HG03520 (cell line): ENCODE measurements around the gene MSI2.

Experiments
- ATAC-seq: cut with Tn5 transposase; IDR thresholded peaks from one replicate; pipeline ENCODE4 v1.9.1; 2021; ENCODE audit warnings: mild to moderate bottlenecking, moderate library complexity; ENCODE audit not compliant: unreplicated experiment

MSI2 gene

DNA sequence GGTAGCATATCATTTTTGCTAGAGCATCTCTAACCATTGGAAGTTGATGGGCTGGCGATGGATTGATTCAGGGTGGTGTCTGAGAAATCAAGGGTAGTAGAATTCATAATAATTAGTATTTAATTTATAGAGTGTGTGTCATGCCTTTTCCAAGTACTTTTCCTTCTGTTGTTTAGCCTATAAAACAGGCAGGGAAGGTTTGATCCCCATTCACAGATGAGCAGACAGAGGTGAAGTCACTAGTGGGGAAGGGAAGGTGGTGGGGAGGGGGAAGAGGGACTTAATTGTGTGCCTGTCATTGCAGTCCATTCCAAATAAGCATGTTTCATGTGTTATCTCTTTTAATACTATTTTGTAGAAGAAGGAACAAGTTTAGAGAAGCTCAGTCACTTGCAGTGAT lies 131.3 kb downstream of the MSI2 start:
- ATAC-seq = no peak

DNA sequence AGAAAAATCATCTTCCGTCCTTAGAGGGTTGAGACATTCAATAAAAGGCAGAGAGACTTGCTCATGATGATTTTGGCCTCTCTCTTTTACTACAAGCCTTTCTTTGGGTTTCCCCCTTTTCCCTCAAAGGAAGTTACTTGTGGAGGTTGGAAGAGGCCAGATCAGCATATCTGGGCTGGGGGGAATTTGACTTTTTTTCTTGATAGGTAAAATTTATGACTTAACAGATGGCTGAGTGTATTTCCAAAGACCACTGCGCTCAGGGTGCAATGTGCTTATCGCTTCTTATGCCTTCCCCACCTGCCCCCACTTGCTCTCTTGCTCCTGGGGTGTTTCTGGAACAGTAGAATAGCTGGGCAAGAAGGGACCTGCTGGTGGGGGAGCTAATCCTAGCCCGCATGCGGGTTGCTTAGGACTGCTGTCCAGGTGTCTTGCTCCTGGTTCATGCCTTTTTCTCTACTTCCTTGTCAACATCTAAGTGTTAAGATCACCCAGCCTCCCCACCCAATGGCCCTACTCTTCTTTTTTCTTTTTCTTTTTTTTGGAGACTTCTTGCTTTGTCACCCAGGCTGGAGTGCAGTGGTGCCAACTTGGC lies 131.9 kb downstream of the MSI2 start:
- ATAC-seq = no peak

DNA sequence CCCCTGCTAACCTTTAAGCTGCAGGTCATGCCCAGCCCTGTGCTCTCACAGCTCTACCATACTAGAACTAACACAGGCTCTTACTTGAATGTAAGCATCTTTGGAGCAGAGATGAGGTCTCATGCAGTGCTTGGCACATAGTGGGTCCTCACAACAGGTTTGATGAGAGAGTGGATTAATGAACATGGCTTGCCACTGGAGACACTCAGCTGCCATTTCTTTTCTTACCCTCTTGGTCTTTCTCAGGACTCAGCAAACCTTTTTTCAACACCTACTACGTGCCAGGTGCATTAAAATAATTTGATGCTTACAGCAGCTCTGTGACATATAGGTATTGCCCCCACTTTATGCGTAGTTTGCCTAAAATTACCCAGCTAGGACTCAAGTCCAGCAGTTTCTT lies 133.2 kb downstream of the MSI2 start:
- ATAC-seq = no peak

DNA sequence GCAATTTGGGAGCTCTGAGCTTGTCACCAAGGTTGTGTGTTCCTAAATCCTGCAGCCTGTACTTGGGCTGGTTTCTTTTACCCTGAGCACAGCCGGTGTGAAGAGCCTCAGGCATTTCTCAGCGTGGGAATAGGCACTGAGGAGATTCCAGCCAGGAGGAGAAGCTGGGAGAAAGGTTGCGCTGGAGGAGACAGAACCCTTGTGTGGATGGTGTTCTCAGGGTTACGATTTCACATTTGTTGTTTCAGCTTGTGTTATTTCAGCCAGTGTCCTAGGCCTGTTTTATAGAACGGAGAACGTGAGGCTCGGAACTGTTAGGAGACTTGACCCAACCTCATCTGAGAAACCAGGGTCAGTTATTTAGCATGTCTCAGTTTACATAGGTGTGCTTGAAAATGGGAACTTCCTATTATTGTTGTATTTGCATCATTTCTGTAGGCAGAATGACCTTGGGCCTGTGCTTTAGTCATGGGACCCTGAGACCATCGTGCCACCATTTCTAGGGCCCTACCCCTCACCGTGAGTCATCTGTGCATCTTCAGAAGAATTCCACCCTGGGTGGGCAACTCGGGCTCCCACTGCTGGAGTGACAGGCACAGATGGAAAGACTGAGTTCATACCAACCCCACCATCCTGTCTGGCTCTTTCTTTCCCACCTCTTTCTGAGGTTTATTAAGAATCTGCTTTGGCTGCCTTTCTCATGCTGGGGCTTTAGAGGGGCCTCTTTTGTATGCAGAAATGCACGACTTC lies 134.9 kb downstream of the MSI2 start:
- no peak for ATAC-seq

DNA sequence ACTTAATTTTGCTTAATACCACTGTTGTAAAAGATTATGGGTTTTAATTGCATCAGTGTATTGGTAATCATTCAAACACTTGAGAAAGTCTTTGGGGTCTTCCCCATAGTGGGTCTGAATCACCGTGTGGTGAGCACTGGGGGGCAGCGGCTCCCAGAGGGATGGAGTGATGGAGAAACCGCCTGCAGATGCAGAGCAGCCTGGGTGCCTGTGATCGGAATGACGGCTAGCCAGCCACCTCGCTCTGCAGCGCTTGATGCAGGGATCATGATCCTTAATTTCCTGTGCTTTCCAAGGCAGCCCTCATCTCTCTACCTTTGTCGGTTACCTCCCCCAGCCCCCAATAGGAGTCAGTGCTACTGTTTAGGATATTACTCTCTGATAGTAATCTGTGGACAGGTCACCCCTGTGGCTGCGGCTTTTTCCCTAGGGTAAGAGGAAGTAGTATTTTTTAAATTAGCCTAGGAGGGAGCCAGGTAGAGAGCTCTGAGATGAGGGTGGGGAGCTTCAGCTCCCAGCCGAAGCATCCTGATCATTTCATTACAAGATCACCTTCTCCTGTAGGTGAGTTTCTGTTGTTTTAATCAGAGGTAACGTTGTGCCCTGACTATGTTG lies 135.6 kb downstream of the MSI2 start:
- no peak for ATAC-seq

DNA sequence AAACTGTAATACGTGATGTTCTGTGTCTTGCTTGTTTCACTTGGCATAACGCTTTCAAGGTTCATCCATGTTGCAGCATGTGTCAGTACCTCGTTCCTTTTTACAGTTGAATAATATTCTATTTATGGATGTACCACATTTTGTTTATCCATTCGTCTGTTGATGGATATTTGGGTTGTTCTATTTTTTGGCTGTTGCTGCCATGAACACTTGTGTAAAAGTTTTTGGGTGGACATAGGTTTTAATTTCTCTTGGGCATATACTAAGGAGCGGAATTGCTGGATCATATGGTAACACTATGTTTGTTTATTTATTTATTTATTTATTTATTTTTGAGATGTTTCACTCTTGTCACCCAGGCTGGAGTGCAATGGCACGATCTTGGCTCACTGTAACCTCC lies 137.0 kb downstream of the MSI2 start:
- no peak for ATAC-seq

DNA sequence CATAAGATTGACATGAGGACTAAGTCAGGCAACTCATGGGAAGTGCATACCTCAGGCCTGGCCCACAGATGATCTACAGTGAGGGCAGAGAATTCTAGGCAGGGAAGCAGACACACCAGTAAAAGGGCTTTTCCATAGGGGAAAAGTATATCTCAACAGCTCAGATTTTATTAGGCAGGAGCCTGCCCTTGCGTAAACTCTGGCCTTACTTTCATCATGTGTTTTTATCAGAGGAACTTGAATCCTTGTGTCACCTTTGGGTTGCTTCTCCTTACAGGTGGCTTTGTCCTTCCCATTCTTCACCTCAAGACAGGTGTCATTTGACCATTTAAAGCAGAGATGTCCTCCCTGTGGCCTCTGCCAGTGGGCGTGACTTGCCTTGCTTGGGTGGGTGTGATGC lies 138.1 kb downstream of the MSI2 start:
- ATAC-seq = no peak

DNA sequence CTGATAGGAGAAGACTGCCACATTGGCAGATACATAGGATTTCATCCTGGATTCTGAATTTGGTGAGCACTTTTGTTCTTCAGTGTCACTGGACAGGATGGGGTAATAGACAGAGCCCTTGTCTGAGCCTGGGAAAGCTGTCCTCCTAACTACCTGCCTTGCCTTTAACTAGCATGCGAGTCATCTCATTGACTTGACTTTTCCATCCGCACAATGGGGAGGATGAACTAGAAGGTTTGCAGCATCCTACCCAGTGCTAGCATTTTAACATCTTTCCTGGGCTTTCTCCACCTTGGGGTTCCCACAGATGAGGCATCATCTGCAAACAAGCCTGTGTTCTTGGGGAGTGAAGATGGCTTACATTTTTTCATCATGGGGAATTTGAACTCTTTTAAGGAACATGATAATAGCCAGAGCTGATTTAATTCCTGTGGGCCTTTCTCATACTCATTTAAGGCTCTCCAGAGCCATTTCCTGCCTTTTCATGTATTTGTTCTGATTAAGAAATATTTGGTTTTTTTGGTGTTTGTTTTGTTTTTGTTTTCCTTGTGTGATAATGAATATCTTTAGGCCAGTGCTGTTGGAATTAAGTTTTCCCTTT lies 139.5 kb downstream of the MSI2 start:
- ATAC-seq = no peak

DNA sequence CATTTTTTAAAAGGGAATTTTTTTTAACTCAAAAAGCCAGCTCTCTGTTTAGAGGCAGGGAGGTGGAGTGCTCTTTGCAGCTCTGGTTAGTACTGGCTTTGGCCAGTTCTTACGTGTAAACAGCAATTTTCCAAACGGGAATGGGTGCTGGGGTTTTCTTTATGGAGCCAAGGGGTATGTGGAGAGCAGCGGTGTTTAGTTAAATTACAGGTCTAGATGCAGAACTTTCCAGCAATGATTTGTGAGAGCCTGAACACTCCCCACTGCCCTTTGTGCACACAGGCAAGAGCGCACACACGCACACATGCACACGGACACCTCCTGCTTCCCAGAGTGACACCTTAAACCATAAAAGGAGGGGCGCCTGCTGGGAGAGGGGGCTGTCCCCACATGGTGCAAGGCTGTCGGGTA lies 140.2 kb downstream of the MSI2 start:
- no peak for ATAC-seq

DNA sequence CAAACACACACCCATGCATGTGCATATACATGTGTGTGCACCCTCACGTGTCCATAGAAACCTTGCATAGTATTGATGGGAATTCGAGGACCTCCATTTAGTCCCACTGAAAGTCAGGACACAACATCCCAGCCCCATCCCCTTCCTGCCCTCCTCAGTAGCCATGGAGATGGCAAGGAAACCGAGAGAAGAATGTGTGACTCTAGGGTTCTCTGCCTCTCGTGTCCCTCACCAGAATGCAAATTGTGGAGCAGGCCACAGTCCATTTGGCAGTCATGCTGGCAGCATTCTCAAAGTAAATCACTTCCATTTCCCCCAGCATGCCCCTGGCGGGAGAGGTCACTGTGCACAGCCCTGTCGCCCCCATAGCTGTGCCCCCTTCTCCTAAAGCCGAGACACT lies 141.1 kb downstream of the MSI2 start:
- no peak for ATAC-seq

DNA sequence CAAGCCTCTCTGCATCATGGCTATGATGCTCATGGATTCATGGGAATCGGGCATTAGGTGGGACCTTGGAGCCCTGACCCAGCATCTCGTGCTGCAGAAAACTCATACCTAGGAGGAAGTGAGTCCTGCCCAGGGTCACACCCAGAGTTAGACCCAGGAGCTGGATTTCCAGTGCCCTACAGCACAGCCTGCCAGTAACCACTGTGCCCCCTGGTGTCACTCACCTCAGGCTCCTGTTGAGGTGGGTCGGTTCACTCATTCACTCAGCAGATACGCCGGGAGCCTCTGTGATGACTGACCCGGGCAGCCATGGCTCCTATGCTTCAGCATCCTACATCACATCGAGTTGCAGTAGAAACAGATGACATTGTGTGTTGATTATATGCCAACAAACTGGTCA lies 143.4 kb downstream of the MSI2 start:
- ATAC-seq = no peak

DNA sequence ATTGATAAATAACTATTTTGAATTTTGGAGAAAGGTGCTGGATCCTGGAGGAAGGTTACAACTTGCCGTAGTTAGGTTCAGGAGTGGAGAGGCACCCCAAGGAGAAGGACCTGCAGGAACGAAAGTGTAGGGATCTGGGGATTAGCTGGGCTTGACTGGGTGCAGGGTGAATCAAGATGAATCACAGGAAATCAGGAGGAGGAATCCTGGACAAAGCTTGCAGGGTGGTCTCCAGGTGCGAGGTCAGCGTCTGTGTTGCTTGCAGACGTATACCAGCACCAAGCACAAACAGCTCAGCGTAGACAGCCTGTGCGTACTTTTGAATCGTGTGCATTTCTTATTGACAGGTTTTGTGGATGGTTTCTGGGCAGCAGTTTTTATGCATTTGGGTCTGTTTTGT lies 144.3 kb downstream of the MSI2 start:
- ATAC-seq = no peak

DNA sequence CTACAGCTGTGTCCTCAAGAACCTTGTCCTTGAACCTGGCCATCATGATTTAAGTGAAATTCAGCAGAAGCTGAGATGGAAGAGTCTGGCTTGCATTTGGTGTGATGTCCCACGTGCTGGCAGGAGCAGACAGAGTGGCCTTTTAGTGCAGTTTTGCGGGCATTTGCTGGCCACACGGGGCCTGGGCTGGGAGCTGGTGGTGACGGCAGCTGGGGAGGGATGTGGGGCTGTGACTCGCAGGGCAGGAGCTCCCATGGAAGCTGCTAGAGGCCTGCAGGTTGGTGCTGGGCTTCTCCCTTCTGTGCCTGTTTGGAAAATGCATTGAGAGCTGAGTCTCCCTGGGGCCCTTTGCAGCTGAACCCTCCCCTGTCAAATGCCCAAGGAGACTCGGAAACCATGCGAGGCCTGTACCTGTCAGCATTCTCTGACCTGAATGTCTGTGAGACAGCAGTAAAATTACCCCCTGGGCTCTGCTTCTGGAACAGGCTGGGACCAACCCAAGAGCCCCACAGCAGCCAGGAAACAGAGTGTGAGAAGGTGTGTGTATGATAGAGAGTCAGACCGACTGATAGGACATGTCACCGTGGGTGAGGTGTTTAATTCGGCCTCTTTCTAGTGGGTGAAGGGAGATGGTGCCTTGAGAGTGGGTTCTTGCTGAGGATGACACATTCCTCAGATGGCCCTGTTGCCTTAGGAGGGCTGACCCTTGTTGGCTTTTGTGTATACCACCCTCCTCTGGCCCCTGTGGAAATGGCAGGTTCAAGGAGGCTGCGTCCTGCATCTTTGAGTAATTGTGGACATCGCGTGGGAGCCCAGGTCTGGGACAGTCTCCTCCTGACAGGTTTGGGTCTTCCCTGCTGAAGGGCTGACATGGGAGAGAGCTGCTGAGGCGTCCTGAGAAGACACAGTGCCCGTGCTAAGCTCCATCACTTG lies 145.5 kb downstream of the MSI2 start:
- no peak for ATAC-seq

DNA sequence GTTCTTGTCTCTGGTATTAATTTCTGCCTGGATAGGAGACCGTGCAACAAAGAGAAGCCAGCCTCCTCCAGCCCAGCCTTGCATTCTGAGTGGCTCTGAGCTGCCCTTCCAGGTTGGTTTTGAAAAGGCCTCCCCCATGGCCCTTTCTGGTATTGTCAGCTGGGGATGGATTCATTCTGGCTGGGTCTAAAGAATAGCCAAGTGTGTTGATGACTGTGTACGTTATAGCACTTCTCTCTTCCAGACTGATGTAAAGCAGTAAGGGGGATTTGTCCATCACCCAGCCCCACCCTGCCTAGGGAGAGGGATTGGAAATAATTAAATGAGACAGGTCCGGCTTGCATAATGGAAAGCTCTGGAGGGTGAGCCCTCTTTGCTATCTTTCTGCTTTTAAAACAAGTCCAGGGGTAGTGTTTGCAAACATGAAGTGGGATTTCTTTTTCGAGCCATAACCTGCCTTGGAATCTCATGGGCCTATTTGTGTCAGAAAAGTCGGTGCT lies 146.4 kb downstream of the MSI2 start:
- ATAC-seq = no peak

DNA sequence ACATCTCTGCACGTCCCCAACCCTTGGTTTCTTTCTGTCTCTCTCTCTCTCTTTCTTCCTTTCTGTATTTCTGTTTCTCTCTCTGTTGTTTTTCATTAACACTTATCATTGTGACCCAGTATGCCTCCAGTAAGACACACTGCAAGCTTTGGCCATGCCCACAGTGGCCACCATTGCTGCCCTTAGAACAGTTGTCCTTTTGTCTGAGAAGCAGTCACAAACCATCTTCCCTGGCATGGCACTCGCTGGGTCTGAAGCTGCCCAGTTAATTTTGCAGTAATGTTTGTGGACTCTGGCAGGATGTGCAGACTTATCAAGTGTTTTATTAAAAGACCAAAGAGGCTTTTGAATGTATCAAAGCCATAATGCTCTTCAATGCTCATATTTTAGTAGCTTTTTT lies 146.9 kb downstream of the MSI2 start:
- no peak for ATAC-seq

DNA sequence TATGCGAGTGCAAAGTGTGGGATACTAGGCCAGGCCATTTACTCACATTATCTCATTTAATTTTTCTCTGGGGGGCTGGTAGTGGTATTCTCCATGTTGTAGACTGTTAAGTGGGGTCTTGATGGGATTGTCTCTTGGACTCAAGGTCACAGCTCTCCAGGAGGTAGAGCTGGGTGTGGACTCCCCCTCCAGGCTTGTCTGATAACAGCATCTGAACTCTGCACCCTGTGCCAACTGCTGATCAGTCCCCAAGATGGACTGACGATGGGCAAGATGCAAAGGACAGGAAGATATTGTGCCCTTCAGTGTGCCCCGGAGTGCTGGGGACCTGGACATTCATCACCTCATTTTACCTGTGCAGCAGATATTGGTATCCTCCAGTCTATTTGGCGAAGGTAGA lies 147.8 kb downstream of the MSI2 start:
- no peak for ATAC-seq

DNA sequence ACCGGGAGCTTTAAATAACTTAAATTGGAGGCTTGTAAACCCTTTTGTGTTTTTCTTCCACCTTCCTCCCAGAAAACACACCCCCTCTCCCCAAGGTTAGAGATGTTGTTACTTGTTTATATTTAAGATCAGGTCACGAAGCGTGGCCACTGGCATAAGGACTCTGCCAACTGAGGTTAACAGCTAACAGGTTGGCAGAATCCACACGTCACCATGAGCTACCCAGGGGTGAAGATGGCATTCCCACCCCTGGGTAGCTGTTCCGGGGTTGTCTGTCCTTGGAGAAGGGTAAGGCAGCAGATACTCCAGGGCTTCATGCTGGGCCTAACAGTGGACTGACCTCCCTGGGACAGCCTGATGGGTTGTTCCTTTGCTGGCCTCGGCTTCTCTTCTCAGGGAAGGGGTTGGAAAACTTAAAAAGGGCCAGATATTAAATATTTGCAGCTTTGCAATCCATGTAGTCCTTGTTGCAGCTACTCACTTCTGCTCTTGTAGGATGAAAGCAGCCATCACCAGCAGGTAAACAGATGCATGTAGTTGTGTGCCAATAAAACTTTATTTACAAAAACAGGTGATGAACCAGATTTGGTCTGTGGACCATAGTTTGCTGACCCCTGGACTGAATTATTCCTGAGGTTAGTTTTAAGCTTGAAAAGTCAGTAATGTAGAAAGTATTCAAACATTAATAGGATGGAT lies 148.6 kb downstream of the MSI2 start:
- ATAC-seq = no peak

DNA sequence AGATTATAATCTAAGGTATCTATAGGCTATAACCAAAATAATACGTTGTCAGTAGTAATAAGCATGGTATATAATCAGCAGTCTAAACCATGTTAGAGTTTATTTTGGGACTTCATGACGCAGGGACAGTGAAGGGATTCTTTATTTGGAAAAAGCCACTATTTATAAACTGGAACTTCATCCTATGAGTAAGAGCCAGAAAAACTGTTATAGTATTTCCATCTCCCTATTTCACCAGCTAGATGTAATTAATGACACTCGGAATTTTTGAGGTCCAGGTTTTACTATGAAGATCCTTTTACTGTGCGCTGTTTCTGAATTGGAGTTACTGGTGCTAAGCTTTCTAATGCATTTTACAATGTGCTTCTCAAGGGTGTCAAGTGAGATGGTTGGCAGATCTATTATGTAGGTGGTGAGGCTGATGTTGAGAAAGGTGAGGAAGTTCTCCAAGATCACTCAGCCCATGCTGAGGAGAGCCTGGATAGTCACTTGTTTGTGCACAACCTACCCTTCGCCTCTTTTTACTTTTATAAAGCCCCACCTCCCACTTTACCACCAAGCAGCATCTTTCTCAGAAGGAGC lies 149.3 kb downstream of the MSI2 start:
- ATAC-seq = no peak

DNA sequence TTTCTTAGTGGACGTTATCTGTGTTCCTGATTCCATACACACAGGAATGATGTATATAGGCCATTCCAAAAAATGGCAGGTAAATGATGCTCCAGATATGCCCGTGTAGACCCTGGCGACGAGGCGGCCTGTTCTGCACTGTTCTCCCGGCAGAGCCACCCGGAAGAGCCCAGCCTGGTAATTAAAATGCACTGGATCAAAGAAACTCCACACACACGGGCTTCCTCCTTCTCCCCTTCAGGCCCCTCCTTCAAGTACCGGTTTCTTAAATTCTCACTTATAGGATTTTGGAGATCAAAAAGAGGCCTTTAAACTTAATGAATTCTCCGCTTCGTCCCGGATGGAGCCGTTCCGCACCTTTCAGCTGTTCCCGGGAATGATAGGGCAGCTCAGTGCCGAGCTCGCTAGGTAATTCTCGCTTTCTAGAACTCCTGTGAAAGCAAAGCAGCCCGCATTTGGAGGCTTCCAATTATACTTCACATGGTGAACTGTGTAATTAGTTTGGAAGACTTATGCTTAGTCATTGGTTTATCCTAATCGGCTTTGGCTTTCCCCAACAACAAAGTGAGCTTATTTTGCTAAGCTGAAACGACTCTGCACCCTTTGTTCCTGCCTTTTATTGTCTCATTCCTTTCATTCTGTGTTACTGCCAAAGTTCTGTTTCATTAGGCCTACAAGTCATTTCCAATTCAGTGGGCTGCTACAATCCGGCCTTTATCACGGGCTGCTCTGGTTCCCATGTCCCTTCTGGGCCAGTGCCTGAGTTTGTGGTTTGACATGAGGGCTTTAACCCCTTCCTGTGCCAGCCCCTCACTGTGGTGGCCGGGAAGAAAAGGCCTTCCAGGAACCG lies 150.0 kb downstream of the MSI2 start:
- no peak for ATAC-seq
